IMR-90 (cell line): Measurements from ENCODE around the gene SEPHS2. TPM values are rescaled to one million over a fixed set of nuclear protein-coding genes. Genes with fewer than 3 reads are reported as not detected.
"Not testable (repeated sequence)": the region's sequence is repeated elsewhere in the genome, so short reads cannot be mapped to it uniquely, and the experiment has no call there.

Experiments used
- ATAC-seq: fragments of 200-7000 bp; cut with Tn5 transposase; 2 replicates; pipeline ENCODE4 v1.9.1; 2020; ENCODE audit warnings: low read depth, mild to moderate bottlenecking, moderate library complexity
- BruUV-seq: library from RNA; stranded (reverse); fragments of 400-500 nt; replicated peaks from 2 replicates; lab custom pipeline; 2021; lab: Mats Ljungman, UMichigan
- CTCF ChIA-PET: fragments of 300-600 bp; formaldehyde crosslinking; extraction: SDS; loops from one replicate; lab custom pipeline; 2021; ENCODE audit warnings: antibody characterized with exemption; lab: Yijun Ruan, JAX
- POLR2A ChIA-PET: fragments of 300-600 bp; sonication (Branson Sonifier 250); formaldehyde crosslinking; loops from one replicate; lab custom pipeline; 2022; ENCODE audit warnings: antibody characterized with exemption; ENCODE audit not compliant: unreplicated experiment; lab: Charles Lee
- DNase-seq: peaks from one replicate; pipeline ENCODE4 v3.0.0; 2013
- H2AFZ ChIP-seq: replicated peaks from 2 replicates; pipeline ENCODE3; 2013; ENCODE audit warnings: low read length, mild to moderate bottlenecking; ENCODE audit not compliant: poor library complexity
- H2AK5ac ChIP-seq: 2 replicates; pipeline ENCODE4 v1.6.1; 2013; ENCODE audit warnings: low read depth, low read length, inconsistent platforms
- H2AK9ac ChIP-seq: replicated peaks from 2 replicates; pipeline ENCODE3; 2013; ENCODE audit warnings: mild to moderate bottlenecking, low read depth, low read length, moderate library complexity; ENCODE audit not compliant: poor library complexity
- H2BK120ac ChIP-seq: 2 replicates; pipeline ENCODE4 v1.6.1; 2013; ENCODE audit warnings: low read depth, low read length, inconsistent platforms
- H2BK15ac ChIP-seq: 3 replicates; pipeline ENCODE4 v1.6.1; 2013; ENCODE audit warnings: low read depth, low read length, inconsistent platforms
- H2BK20ac ChIP-seq: 2 replicates; pipeline ENCODE4 v1.6.1; 2013; ENCODE audit warnings: low read depth, mild to moderate bottlenecking, inconsistent platforms, low read length, moderate library complexity
- H2BK5ac ChIP-seq: 2 replicates; pipeline ENCODE4 v1.6.1; 2013; ENCODE audit warnings: mild to moderate bottlenecking, low read depth, low read length, inconsistent platforms; ENCODE audit not compliant: poor library complexity, severe bottlenecking
- H3K14ac ChIP-seq: replicated peaks from 2 replicates; pipeline ENCODE4 v1.6.1; 2013; ENCODE audit warnings: low read depth, low read length, inconsistent platforms
- H3K18ac ChIP-seq: 2 replicates; pipeline ENCODE4 v1.6.1; 2013; ENCODE audit warnings: low read depth, low read length, control low read depth
- H3K23ac ChIP-seq: 2 replicates; pipeline ENCODE4 v1.6.1; 2013; ENCODE audit warnings: low read depth, low read length, inconsistent platforms
- H3K27ac ChIP-seq: 2 replicates; pipeline ENCODE4 v1.5.1; 2013; ENCODE audit warnings: mild to moderate bottlenecking, control low read depth, low read length; ENCODE audit not compliant: insufficient read depth
- H3K27me3 ChIP-seq: 2 replicates; pipeline ENCODE4 v1.6.1; 2013; ENCODE audit warnings: low read length; ENCODE audit not compliant: control insufficient read depth, insufficient read depth
- H3K36me3 ChIP-seq: 2 replicates; pipeline ENCODE4 v1.6.1; 2013; ENCODE audit warnings: low read length, mixed read lengths; ENCODE audit not compliant: control insufficient read depth, insufficient read depth
- H3K4ac ChIP-seq: 2 replicates; pipeline ENCODE4 v1.6.1; 2013; ENCODE audit warnings: low read depth, low read length, inconsistent platforms
- H3K4me1 ChIP-seq: 2 replicates; pipeline ENCODE4 v1.6.1; 2013; ENCODE audit warnings: low read length, mixed read lengths; ENCODE audit not compliant: control insufficient read depth, insufficient read depth
- H3K4me2 ChIP-seq: 2 replicates; pipeline ENCODE4 v1.6.1; 2013; ENCODE audit warnings: low read depth, mild to moderate bottlenecking, control low read depth, low read length, moderate library complexity
- H3K4me3 ChIP-seq: 2 replicates; pipeline ENCODE4 v1.5.1; 2013; ENCODE audit warnings: low read depth, mild to moderate bottlenecking, control low read depth, low read length, moderate library complexity; ENCODE audit not compliant: insufficient read depth
- H3K56ac ChIP-seq: 2 replicates; pipeline ENCODE4 v1.6.1; 2013; ENCODE audit warnings: low read length, inconsistent platforms; ENCODE audit not compliant: insufficient read depth; ENCODE audit errors: extremely low read depth
- H3K79me1 ChIP-seq, 2 experiments: 2 replicates each; pipeline ENCODE4 v1.6.1; 2013; ENCODE audit warnings: low read length in 2 of 2, inconsistent platforms in 1 of 2, low read depth in 1 of 2
- H3K9ac ChIP-seq: 2 replicates; pipeline ENCODE4 v1.6.1; 2013; ENCODE audit warnings: low read depth, low read length, control low read depth
- H3K9me1 ChIP-seq: 2 replicates; pipeline ENCODE4 v1.6.1; 2013; ENCODE audit warnings: low read length, inconsistent platforms; ENCODE audit not compliant: insufficient read depth
- H3K9me3 ChIP-seq: 2 replicates; pipeline ENCODE4 v1.6.1; 2013; ENCODE audit warnings: low read length; ENCODE audit not compliant: control insufficient read depth, insufficient read depth
- H4K20me1 ChIP-seq: 2 replicates; pipeline ENCODE4 v1.6.1; 2013; ENCODE audit warnings: low read length, inconsistent platforms; ENCODE audit not compliant: insufficient read depth
- H4K5ac ChIP-seq: 2 replicates; pipeline ENCODE4 v1.6.1; 2013; ENCODE audit warnings: mild to moderate bottlenecking, low read depth, low read length, control low read depth
- H4K8ac ChIP-seq, 2 experiments: 2 replicates each; pipeline ENCODE4 v1.6.1; 2013; ENCODE audit warnings: low read depth in 2 of 2, low read length in 2 of 2, control low read depth in 1 of 2, inconsistent platforms in 1 of 2
- H4K91ac ChIP-seq: 2 replicates; pipeline ENCODE4 v1.6.1; 2013; ENCODE audit warnings: low read depth, low read length, inconsistent platforms; ENCODE audit not compliant: insufficient read depth
- WGBS, 2 experiments: methylation state at CpG; one replicate each; pipeline versions ENCODE4 v1.1.5 to v1.1.7; 2013; ENCODE audit warnings: missing lambda C conversion rate in 2 of 2; ENCODE audit not compliant: insufficient read length in 1 of 2; ENCODE audit errors: extremely low coverage in 2 of 2; 5-methylcytosine and 5-hydroxymethylcytosine counted together
- dilution Hi-C: fragments of 300-500 bp; cut with HindIII; formaldehyde crosslinking; loops from one replicate; pipeline ENCODE4 v1.14.3; 2018; ENCODE audit warnings: low sequenced_read_pairs; ENCODE audit not compliant: unreplicated experiment
- in situ Hi-C: fragments of 300-500 bp; cut with MboI; formaldehyde crosslinking; loops from 3 replicates; pipeline ENCODE4 v1.14.3; 2019; ENCODE audit warnings: low sequenced_read_pairs, inconsistent platforms, mixed read lengths
- intact Hi-C: fragments of 100-400 bp; cut with micrococcal nuclease; formaldehyde crosslinking; loops from 2 replicates; pipeline ENCODE4 v1.10.0; 2022
- polyA plus RNA-seq, 3 experiments: library from polyadenylated mRNA; depleted of rRNA; stranded (reverse); fragments of >200 nt; gene quantifications; 2 replicates each; pipeline ENCODE4 v1.2.3, GENCODE V29; 2012; ENCODE audit warnings: low replicate concordance in 1 of 3
- total RNA-seq: library from RNA; depleted of rRNA; stranded (reverse); fragments of >200 nt; gene quantifications from 2 replicates; pipeline ENCODE4 v1.2.3, GENCODE V29; 2012

The SEPHS2 gene
- total and polyA plus RNA-seq, 2 of the 4 experiments (the other 2 are of a cell fraction), result 10.4 to 31.4 TPM

- H3K23ac ChIP-seq, H3K36me3 ChIP-seq, POLR2A ChIA-PET, H3K56ac ChIP-seq, H3K27ac ChIP-seq, H3K4ac ChIP-seq, H3K4me2 ChIP-seq, BruUV-seq, H3K18ac ChIP-seq, dilution Hi-C loops, H2BK20ac ChIP-seq, intact Hi-C loops, H2BK15ac ChIP-seq, H2AFZ ChIP-seq, DNase-seq, H3K9me1 ChIP-seq, H4K91ac ChIP-seq, H4K5ac ChIP-seq, H3K9ac ChIP-seq, H3K79me1 ChIP-seq, H3K4me3 ChIP-seq, H4K8ac ChIP-seq, H4K20me1 ChIP-seq, H2BK120ac ChIP-seq, CTCF ChIA-PET, H2BK5ac ChIP-seq, H3K14ac ChIP-seq, H3K4me1 ChIP-seq, H3K9me3 ChIP-seq, ATAC-seq, H2AK5ac ChIP-seq, in situ Hi-C loops, H2AK9ac ChIP-seq: not testable (repeated sequence)
- peaks cover 26% of the 10 kb centered on the region for H3K27me3 ChIP-seq
- WGBS, 2 experiments, result 81% methylated on average over 3 of the region's 20 CpGs; no CpG with 5 or more reads in 1 of the 2 experiments
Observed at GRCh38 chr16:30452709-30453580, 7.3 kb upstream of the SEPHS2 start.
